GM18505 (cell line): Measurements from ENCODE around the gene ST13.

ENCODE experiments used
- ATAC-seq: cut with Tn5 transposase; IDR thresholded peaks from one replicate; pipeline ENCODE4 v1.9.1; 2021; ENCODE audit not compliant: unreplicated experiment
- POLR2A ChIP-seq: IDR thresholded peaks from 4 replicates; pipeline ENCODE4 v1.6.1; 2011; ENCODE audit warnings: borderline replicate concordance; ENCODE audit not compliant: insufficient read depth, insufficient read length; ENCODE audit errors: extremely low read depth

ST13 gene

DNA sequence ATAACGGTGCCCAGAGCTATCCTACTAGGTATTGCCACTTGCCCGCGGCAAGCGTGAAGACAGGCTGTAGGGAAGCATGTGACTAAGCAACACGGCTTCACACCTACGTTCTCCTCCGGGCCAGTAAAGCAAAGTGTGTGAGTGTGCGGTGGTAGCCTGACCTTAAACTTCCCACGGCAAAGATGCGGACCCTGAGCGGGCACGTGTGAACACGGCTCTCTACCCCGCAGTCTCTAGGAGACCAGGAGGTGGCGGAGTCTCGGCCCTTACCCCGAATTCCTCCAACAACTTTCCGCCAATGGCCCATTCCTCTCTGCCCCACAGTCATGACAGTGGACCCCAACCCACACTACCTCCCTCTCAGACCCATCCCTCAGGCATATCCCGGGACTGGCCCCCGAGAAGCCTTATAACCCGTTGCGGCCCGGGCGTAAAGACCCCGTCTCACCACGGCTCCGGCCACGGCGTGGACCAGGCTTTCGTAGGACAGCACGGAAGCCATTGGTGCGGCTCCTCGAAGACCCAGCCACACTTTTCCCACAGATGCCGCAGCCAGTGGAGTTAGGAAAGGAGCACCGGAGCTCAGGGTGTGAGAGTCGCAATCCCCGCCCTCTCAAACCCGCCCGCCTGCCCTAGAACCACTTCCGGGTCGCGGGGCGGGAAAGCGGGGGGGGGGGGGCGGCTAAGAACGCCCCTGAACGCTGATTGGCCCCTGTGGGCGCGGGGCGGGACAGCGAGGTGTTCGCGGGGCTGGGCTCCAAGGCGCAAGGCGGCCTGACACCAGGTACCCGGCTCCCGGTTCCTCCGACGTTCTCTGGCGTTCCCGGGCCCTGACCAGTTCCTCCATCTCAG, 37.5 kb downstream of the ST13 start, which contains the start of gene SLC25A17:
TSS of gene SLC25A17 (minus strand) at position 600 of the 852 bp plus-strand sequence. CDS start at position 502, 98 bp downstream.
- peak; percentile 70 for ATAC-seq

DNA sequence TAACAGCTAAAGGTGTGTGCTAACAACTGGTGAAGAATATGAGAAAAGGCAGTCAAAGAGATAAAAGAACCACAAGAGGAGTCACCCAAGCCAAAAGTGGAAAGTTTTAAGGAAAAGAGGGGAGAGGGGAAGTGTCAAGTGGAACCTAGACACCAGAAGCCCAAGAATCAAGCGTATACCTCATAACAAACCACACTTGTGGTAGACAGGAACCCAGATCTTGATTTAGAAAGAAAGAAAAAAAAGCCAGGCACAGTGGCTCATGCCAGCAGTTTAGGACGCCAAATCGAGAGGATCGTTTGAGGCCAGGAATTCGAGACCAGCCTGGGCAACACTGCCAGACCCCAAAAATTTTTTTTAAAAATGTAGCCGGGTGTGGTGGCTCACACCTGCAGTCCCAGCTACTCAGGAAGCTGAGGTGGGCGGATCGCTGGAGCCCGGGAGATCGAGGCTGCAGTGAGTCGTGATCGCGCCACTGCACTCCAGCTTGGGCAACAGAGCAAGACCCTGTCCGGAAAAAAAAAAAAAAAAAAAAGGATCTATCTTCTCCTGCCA, 38.2 kb downstream of the ST13 start:
- ATAC-seq, result no peak

More for the DNA sequence above, 37.5 kb downstream of the ST13 start, which contains the start of gene SLC25A17:
- peak; percentile 63 for TF ChIP-seq POLR2A

DNA sequence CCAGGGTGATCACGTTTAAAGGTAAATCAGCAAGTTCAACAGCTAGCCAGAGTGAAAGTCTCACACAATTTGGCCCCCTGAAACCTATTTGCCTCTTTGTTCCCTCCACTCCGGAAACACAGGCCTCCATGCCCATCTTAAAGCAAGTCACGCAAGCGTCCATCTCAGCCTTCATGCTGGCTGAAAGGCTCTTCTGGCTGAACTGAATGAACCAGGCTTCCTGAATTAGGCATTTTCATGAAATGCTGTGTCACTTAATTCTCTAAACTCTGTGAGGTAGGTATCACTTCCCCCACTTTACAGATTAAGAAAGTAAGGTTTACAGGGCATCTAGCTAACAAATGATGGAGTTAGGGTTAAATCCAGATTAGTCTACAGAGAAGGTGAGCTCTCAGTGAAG, 38.7 kb downstream of the ST13 start:
- ATAC-seq, result no peak
- TF ChIP-seq POLR2A, result no peak

More for the DNA sequence above, 38.2 kb downstream of the ST13 start:
- peak; percentile 10 for TF ChIP-seq POLR2A

DNA sequence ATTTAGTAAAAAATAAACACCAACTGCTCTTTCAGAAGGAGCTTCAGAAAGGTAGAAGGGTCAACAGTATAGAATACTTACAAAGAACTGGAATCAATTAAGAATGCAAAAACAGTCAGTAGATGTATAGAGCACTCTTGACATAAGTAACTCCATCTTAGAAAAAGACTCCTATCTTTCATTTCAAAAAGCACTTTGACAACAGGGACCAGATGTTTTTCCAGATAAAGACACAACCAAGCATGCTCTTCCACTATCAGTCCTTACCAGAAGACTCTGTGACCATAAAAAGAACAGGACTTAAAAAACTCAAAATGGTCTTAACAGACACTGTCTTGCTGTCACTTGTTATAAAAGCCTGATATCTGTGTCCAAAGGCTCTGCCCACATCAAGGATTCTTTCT, 42.5 kb downstream of the ST13 start:
- TF ChIP-seq POLR2A, result no peak

DNA sequence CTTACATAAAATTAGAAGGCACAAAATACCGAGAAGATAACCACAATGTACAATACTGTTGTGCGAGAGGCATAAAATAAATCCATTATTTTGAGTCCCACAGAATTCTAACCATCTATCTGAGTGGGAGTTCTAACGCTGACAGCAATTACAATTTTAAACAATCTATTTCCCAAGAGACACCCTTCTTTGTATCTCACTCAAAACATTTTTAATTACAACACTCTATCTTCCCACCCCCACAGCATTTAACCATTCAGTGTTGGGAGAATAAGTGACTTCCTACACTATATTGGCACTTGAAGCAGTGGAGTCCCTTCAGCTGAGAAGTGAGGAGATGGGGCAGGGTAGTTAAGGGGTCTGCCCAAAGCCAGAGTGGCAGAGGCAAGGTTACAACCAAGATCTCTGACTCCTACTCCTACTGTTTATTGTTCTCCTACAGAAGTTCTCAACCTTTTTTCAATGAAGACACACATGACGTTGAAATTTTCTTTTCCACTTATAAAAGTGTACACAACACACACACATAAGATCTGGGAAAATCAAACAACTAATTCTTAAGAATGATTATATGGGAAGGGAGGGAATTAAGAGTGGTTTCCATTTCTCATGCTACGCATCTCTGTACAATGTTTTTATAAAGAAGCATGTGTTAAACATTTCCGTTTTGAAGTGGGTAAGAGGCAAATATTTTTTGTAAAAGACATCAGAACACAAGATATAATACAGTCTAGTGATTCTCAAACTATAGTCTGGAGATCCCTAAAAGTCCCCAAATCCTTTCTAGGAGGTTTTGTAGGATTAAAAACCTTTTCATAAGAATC, 48.2 kb downstream of the ST13 start:
- no peak for TF ChIP-seq POLR2A
- ATAC-seq, result no peak

More for the DNA sequence above, 42.5 kb downstream of the ST13 start:
- no peak for ATAC-seq

DNA sequence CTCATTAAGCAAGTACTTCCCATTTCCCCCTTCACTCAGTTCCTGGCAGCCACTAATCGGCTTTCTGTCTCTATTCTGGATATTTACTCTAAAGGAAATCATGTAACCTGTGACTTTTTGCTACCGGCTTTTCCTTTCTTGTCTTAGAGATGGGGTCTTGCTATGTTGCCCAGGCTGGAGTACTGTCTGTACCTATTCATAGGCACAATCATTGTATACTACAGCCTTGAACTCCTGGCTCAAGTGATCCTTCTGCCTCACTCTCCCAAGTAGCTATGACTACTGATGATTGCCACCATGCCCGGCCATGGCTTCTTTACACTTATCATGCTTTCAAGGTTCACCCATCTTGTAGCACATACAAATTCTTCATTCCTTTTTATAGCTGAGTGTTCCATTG, 49.7 kb downstream of the ST13 start:
- no peak for ATAC-seq
- no peak for TF ChIP-seq POLR2A

DNA sequence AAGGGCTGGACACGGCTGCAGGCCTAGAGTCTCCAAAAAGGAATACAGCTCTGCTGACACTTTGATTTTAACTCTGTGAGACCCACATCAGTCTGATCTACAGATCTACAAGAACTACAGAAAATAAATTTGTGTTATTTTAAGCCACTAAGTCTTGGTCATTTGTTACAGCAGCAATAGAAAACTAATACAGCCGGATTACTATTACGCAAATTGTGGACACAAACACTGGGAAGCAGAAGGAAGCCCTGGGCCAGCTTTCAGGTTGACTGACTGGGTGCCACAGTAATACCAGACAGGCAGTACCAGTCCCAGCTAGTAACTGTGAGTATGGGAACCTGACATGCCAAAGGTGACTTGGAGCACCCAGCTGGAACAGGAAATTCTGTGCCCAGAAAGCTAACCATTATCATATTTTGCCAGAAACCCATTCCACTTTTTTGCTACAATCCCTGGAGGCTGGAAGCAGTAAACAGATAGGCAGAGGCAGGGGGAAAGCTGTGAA, 50.7 kb downstream of the ST13 start:
- ATAC-seq, result no peak
- TF ChIP-seq POLR2A, result no peak

DNA sequence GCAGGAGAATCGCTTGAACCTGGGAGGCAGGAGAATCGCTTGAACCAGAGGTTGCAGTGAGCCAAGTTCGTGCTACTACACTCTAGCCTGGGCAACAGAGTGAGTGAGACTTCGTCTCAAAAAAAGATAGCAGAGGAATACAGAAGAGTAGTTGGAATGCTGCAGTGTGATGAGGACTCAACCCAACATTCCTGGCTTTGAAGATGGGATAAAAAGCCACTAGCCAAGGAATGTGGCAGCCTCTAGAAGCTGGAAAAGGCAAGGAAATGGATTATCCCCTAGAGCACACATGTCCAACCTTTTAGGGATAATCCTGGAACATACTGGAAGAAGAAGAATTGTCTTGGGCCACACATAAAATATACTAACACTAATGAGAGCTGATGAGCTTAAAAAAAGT, 51.2 kb downstream of the ST13 start:
- TF ChIP-seq POLR2A, result no peak
- ATAC-seq, result no peak

DNA sequence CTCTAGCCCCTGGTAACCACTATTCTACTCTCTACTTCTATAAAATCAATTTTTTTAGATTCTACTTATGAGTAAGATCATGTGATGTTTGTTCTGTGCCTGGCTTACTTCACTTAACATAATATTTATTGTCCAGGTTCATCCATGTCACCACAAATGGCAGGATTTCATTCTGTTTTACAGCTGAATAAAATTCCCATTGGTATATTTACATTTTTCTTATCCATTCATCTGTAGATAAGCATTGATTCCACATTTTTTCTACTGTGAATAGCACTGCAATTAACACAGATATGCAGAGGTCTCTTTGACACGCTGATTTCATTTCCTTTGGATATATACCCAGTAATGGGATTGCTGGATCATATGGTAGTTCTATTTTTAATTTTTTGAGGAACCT, 53.1 kb downstream of the ST13 start:
- no peak for ATAC-seq
- TF ChIP-seq POLR2A, result no peak

DNA sequence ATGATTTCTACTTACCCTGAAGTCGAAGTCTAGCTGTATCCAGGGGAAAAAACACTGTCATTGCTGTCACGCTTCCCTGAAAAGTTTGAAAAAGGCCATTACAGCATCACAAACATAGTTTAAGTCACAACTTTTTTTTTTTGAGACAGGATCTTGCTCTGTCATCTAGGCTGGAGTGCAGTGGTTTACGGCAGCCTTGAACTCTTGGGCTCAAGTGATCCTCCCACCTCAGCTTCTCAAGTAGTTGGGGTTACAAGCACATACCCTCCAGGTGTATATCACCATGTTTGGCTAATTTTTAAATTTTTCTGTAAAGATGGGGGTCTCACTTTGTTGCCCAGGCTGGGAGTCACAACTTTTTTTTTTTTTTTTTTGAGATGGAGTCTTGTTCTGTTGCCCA, 57.4 kb downstream of the ST13 start:
- ATAC-seq, result no peak
- no peak for TF ChIP-seq POLR2A

DNA sequence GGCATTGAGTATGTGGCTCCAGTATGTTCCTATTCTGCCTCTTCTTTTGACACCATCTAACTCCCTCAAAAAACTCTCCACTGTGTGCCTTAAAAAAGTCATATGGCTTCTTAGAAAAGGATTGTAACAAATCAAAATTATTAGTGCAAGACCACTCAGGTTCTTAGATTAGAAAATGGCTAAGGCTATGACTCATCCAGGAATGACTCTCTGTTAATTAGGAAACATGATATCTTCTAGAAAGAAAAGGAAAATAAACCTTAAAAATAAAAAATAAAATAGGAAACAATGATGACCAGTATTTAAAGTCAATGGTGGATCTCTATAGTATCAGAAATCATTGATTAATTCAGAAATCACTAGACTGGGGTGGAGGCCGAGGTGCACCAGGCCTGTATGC, 59.0 kb downstream of the ST13 start:
- no peak for ATAC-seq
- TF ChIP-seq POLR2A, result no peak

DNA sequence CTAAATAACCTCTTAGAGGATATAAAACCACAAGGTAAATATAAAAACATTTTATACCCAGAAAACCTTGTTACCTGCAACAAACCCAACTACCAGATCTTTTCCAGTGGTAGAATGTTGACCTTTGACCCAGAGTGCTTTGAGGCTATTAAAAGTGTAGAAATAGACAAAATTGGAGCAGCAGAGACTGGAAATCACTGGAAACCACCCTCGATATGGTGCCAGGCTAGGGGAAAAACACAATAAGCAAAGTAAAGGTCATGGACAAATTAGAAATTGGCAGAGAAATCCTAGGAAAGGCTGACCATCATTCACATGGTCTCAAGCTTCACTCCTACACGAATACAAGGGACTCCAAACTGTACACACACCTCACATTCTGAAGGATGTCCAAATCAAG, 64.0 kb downstream of the ST13 start:
- ATAC-seq, result no peak

DNA sequence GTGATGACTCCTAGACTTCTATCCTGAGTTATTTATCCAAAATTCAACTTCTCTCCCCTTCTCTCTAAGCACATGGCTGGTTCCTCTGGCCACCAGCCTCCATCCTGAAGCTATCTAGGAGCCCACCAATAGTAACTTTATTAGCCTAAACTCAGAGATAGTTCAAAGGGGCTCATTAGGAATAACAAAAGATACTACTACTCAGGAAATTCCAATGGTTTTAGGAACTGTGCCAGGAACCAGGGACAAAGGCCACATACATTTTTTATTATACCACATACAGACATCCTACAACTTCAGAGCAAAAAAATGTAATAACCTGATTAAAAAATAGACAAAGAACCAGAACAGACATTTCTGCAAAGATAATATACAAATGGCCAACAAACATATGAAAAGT, 65.2 kb downstream of the ST13 start:
- no peak for ATAC-seq
- no peak for TF ChIP-seq POLR2A

More for the DNA sequence above, 64.0 kb downstream of the ST13 start:
- TF ChIP-seq POLR2A, result no peak
